Hepatocyte (in vitro differentiated cells): ENCODE measurements around the gene CIAO2B.

Experiments
- EZH2 ChIP-seq: fragments of 200-600 bp; sonication (generic); IDR thresholded peaks from 2 replicates; pipeline ENCODE4 v1.6.1; 2016; ENCODE audit warnings: antibody characterized with exemption, mild to moderate bottlenecking, borderline replicate concordance
- TF ChIP-seq, protein P1 (sequence below): fragments of 200-600 bp; sonication (generic); IDR thresholded peaks from 2 replicates; pipeline ENCODE4 v1.5.1; 2016; ENCODE audit warnings: antibody characterized with exemption, mild to moderate bottlenecking; ENCODE audit not compliant: poor library complexity

GRCh38 chr16:66899945-66900710 lies 34.1 kb downstream of the CIAO2B start:
- TF ChIP-seq, protein P1, sequence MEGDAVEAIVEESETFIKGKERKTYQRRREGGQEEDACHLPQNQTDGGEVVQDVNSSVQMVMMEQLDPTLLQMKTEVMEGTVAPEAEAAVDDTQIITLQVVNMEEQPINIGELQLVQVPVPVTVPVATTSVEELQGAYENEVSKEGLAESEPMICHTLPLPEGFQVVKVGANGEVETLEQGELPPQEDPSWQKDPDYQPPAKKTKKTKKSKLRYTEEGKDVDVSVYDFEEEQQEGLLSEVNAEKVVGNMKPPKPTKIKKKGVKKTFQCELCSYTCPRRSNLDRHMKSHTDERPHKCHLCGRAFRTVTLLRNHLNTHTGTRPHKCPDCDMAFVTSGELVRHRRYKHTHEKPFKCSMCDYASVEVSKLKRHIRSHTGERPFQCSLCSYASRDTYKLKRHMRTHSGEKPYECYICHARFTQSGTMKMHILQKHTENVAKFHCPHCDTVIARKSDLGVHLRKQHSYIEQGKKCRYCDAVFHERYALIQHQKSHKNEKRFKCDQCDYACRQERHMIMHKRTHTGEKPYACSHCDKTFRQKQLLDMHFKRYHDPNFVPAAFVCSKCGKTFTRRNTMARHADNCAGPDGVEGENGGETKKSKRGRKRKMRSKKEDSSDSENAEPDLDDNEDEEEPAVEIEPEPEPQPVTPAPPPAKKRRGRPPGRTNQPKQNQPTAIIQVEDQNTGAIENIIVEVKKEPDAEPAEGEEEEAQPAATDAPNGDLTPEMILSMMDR = no peak
- no peak for TF ChIP-seq EZH2
